IPS DF 6.9 (cell line): ENCODE results near the gene TCF3.

Source experiments
- DNase-seq: peaks from one replicate; pipeline ENCODE4 v3.0.0-alpha.2; 2013; ENCODE audit warnings: low read depth, low spot score
- H3K27ac ChIP-seq: one replicate; pipeline ENCODE4 v1.5.1; 2013; ENCODE audit warnings: low read length, control low read depth
- H3K27me3 ChIP-seq: 2 replicates; pipeline ENCODE4 v1.6.1; 2013; ENCODE audit warnings: mild to moderate bottlenecking, low read length; ENCODE audit not compliant: control insufficient read depth, insufficient read depth
- H3K36me3 ChIP-seq: 2 replicates; pipeline ENCODE4 v1.6.1; 2013; ENCODE audit warnings: low read length; ENCODE audit not compliant: control insufficient read depth, insufficient read depth
- H3K4me1 ChIP-seq: 2 replicates; pipeline ENCODE4 v1.6.1; 2013; ENCODE audit warnings: low read length; ENCODE audit not compliant: control insufficient read depth, insufficient read depth
- H3K4me3 ChIP-seq: 2 replicates; pipeline ENCODE4 v1.5.1; 2013; ENCODE audit warnings: mild to moderate bottlenecking, low read length
- H3K9me3 ChIP-seq: 2 replicates; pipeline ENCODE4 v1.6.1; 2013; ENCODE audit warnings: low read length, inconsistent platforms; ENCODE audit not compliant: control insufficient read depth, insufficient read depth
- WGBS: extraction: QIAGEN DNeasy Blood & Tissue Kit; methylation state at CpG from one replicate; pipeline ENCODE4 v1.1.7; 2013; ENCODE audit warnings: mixed read lengths, missing lambda C conversion rate; ENCODE audit not compliant: insufficient read length, insufficient coverage; 5-methylcytosine and 5-hydroxymethylcytosine counted together

TCF3 gene

DNA sequence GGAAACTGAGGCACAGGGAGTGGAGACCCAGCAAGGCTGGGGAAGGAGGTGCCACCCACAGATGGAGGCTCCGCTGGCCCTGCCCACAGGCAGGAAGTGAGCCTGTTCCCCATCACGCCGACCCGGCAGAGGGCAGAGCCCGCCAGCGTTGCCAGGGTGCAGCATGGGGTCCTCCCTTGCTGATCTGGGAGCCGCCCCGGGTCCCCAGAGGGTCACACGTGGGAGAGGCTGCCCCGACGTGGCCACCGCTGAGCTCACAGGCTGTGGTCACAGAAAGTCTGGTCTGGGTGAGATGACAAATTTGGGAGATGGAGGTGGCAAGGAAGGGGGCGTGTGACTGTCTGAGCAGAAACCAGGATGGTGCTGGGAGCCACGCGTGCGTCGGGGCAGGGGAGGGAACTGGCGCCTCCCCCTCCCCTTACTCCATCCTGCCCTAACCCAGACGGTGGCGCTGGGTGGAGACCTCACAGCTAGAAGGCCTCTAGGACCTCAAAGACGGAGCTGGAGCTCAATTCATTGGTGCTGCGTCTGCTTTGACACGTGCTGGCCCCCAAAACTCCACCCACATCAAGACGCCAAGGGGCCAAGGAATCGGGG lies 92.0 kb downstream of the TCF3 start:
- H3K36me3 ChIP-seq, result peaks cover 19% of the 10 kb centered on the region

More for the DNA sequence above, 92.0 kb downstream of the TCF3 start:
- no peak for DNase-seq
- Histone ChIP-seq H3K27ac (no peak overlapping the region), H3K27me3 (no peaks in the 10 kb centered on the region), H3K9me3 (no peaks in the 10 kb centered on the region), H3K4me1 (no peaks in the 10 kb centered on the region), H3K4me3 (no peak overlapping the region)
- WGBS, result no CpG with 5 or more reads among the region's 25 CpGs
